Measurements from ENCODE around the gene TMEM63A.

The TMEM63A gene

DNA sequence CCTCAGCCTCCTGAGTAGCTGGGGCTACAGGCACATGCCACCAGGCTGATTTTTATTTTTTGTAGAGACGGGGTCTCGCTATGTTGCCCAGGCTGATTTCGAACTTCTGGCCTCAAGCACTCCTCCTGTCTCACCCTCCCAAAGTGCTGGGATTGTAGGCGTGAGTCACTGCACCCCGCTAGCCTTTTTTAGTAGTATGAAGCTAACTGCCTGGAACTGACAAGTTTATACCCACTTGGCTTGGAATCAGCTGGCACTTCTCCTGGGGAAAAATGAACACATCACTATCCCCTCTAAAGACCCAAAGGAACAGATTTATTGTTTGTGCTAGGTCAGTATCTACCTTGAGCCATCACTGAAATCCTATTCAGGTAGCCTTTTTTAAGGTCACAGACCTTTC lies 19.0 kb downstream of the TMEM63A start:
- no peak for DNase-seq

DNA sequence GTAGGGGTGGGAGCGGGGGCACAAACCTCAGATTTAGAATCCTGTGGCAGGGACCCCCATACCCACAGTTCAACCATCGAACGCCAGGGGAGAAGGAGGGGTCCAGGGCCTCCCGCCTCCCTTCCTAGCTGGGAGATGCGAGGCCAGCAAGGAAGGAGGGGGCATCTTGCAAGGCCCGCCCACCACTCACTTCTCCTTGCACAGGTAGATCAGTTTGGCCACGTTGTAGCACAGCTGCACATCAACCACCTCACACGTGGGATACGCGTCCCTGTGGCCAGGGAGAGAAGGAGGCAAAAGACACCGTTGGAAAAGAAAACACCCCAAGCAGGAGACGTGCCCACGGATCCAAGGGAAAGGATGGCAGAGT lies 19.6 kb downstream of the TMEM63A start:
- DNase-seq: no peak

DNA sequence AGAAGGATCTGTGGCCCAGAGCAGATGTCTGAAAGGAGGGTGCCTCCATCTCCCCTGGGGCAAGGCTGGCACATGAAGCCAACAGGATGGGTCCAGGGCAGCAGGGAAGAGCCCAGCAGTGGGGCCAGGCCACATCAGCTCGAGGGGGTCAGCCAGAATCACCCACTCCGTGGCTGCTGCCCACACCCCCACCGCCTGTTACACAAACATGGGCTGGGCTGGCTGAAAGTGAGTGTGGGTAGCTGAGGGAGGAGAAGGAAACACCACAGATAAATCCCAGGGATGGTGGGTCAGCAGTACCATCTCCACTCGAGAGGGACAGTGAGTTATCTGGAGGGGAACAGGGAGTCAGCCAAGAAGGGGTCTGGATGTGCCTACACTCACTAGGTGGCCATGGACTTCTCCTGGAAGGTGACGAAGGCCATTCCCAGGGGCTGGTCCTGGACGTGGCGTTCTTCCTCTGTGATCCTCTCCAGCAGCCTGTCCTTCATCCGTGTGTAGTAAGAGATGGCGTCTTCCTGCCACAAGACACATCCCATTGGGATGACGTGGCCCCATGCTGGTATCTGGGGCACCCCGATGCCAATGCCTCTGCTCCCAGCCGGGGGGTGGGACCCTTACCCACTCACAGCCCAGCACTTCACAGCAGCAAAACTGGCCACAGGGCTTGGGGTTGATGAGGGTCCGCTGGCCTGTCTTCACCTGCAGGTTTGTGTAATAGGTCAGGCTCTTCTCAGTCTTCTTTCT lies 20.2 kb downstream of the TMEM63A start:
- DNase-seq: no peak

- no peak for DNase-seq
These were observed 21.2 kb downstream of the TMEM63A start for GRCh38 chr1:225860876-225861441.

DNA sequence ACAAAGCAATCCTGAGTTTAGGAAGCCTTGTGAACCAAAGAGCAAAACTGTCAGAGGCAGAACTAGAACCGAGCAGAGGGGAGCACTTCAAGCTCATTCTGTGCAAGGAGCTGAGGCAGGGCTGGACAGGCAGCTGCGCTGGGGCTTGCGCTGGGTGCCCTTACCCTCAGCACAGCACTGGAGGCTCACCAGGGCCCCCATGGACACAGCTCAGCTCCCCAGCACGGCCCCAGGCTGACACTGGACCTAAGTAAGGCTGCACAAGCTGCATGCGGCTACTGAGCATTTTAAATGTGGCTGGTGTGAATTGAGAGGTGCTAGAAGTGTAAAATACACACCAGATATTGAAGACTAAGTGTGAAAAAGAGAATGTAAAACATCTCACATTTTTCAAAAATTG lies 22.1 kb downstream of the TMEM63A start:
- no peak for DNase-seq

- no peak for DNase-seq
These were observed 23.0 kb downstream of the TMEM63A start for GRCh38 chr1:225859151-225859550.

- no peak for DNase-seq
These were observed 24.9 kb downstream of the TMEM63A start for GRCh38 chr1:225857256-225857655.

DNA sequence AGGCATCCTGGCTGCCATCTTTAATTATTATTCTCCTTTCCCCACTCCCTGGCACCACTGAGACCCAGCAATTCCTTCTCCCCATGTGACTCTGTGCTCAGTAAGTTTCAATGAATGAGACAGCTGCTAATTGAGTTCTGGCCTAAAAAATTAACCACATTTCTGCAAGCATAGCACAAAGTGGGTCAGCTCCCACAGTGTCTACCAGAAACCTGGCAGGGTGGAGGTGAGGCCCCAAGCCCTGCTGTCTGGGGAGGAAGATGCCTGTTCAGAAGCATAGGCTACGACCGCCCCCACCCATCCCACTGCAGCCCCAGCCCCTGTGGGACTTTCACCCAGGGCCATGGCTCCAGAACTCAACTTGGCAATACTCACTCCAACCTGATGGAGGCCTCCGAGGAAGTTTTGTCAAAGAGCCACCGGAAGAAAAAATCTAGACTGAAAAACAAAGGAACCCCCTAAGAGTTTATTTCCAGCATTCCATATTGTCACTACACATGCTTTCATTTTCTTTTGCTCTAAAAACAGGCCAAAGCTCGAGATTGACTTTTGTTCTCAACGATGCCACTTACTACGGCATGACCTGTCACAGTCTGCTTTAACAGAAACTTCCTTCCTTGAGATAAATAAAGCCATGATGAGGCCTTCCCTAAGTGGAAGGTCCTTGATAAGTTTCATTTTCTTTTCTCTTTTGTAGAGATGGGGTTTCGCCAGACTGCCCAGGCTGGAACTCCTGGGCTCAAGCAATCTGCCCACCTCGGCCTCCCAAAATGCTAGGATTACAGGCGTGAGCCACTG lies 26.5 kb downstream of the TMEM63A start:
- no peak for DNase-seq

GRCh38 chr1:225853441-225853840 lies 28.7 kb downstream of the TMEM63A start:
- no peak for DNase-seq

- DNase-seq: no peak
These were observed 29.6 kb downstream of the TMEM63A start for GRCh38 chr1:225852413-225853124.

DNA sequence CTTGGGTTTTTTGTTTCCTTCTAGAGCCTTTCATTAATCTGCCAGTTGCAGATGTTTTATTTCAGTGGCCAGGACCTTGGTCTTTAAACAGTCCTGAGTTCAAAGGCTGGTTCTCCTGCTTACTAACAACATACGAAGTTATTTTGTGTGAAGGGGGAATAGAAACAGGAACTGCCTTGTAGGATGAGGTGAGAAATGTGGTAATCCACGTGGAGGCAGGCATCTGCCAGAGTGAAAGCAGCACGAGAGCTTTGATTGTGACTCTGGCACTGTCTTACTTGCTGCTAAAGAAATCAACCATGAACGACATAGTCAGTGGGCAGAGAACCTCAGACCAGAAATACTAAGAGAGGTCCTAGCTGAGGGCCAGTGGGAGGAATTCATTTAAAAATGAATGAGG lies 30.4 kb downstream of the TMEM63A start:
- peak; percentile 31 for DNase-seq

GRCh38 chr1:225850370-225850769 lies 31.8 kb downstream of the TMEM63A start:
- no peak for DNase-seq

DNA sequence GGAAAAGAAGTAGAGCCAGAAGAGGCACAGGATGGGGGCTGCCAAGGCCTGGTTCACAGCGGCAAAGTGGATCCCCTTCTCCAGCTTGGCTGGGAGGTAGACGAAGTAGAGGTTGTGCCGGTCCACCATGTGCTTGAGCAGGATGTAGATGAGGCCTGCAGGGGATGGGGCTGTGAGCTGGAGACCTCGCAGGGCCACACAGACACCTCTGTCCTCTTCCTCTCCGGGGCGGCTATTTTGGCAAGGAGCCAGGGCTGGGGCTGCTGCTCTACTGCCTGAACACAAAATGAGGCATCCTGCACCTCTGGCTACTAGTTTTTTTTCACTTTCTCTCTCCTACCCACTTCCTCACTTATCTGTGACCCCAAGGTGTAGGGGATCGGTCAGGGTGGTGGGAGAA lies 32.3 kb downstream of the TMEM63A start:
- peak; percentile 20 for DNase-seq

- no peak for DNase-seq
These were observed 33.9 kb downstream of the TMEM63A start for GRCh38 chr1:225848030-225848955.

- no peak for DNase-seq
These were observed 34.6 kb downstream of the TMEM63A start for GRCh38 chr1:225847610-225848009.

- DNase-seq: no peak
These were observed 35.6 kb downstream of the TMEM63A start for GRCh38 chr1:225846331-225847310.

DNA sequence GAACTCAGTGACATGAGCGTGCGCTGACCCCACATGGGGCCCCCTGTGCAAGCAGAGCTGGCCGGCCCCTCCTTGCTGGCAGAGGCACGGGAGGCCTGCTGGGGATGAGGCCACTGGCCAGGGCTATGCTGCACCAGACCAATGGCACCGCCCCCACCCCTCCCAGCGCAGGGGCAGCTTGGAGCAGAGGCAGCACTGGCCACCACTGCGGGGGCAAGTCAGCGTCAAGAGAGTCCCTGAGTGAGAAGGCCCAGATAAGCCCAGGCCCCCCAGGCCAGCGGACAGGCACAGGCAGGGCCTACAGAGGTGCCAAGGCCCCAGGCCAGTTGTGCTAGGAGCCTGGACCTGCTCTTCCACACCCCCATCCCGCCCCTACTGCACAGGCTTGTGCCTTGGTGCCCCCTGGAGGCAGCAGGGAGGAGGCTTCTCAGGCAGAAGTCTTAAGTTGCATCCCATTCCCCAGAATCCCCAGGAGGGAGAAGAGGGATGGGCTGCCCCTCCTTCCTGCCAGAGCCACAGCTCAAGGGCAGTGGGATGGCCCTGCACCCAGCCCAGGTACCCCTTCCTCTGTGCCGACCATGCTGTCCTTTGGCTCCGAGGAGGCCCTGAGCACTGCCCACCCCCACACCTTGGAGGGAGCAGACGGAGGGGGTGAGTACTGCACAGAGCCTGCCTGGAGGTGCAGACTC lies 36.5 kb downstream of the TMEM63A start:
- peak; percentile 52 for DNase-seq

- DNase-seq: no peak
These were observed 37.1 kb downstream of the TMEM63A start for GRCh38 chr1:225845097-225845496.

DNA sequence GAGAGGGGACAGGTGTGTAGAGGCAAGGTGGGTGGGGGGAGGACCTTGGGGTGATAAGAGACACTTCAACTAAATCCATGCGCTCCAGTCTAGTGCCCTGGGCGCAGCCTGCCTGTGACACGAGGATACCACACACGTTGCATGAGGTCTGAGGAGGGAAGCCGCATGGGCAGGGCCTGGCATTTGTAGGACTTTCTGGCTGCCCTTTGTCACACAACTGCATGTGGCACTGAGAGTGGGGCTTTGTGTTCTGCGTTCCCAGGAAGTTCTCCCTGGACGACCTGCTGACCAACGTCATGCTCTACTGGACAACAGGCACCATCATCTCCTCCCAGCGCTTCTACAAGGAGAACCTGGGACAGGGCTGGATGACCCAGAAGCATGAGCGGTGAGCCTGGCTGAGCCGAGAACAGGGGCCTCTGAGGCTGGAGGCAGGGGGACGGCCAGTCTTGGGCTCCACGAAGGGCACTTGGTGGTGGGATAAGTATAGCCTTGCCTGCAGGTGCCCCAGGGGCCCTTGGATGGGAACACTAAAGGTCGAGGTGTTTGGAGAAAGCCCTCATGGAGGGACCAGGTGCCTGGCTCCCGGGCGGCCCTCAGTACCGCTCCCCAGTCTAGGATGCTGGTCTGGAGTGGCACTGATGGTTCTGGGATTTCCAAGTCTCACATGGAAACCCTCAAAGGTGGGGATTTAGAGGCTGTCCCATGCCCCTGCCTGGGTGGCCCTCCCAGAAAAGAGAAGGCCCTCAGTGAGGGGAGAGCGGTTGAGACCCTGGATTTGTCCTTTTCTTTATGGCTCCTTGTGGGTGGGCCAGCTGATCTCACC lies 37.7 kb downstream of the TMEM63A start:
- no peak for DNase-seq

GRCh38 chr1:225843426-225843795 lies 38.8 kb downstream of the TMEM63A start:
- no peak for DNase-seq
